Measurements from ENCODE around the gene PGLYRP4.

PGLYRP4 gene, protein sequence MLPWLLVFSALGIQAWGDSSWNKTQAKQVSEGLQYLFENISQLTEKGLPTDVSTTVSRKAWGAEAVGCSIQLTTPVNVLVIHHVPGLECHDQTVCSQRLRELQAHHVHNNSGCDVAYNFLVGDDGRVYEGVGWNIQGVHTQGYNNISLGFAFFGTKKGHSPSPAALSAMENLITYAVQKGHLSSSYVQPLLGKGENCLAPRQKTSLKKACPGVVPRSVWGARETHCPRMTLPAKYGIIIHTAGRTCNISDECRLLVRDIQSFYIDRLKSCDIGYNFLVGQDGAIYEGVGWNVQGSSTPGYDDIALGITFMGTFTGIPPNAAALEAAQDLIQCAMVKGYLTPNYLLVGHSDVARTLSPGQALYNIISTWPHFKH

DNA sequence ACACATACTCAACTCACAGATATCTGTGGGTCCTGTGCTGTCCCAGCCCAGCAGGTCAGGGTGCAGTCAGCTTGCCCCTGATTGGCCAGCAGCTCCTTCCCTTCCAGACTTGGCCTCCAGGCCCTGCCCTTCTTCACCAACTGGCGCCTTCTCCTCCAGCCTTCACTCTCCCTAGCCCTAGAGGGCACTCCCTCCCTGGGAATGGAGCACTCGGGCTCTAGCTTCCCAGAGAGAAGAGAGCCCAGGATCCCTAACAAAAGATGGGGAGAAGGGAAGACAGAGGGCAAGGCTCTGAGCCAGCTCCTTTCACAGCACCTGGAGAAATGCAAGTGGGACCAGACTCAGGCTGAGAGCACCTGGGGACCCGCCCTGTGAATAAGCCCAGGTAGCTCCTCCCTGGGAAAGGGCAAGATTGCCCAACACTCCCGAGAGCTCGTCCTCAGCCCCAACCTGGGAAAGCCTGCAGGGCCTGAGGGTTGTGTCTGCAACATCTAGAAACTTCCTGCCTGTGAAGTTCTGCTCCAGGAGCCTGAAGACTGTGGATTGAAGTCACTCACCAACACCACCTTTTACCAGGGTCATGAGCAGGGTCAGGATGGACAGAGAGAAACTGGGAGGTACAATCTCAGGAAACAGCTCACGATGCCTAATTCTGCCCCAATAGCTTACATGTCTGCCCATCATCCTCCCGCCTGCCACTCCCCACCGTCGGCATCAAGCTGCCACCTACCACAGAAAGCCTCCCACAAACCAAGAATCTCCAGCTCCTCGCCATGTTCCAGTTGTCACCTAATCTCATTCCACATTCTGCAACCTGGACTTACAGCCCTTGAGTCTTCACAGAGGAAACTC, at the start of gene PGLYRP4:
Gene PGLYRP4, minus strand, starts transcription at position 331 of the 852 bp plus-strand sequence. CDS start 909 bp downstream, outside the sequence.
- H3K36me3 ChIP-seq (ENCODE audit: control insufficient read depth, insufficient read depth, low read length): no peaks in the 10 kb centered on the region
- H3K4me3 ChIP-seq (replicated peaks; ENCODE audit: low read depth, low read length): no peak within 1 kb of the TSS
- no peak for DNase-seq (ENCODE audit: extremely low read depth, insufficient read length)
- H3K27me3 ChIP-seq (replicated peaks; ENCODE audit: control insufficient read depth, insufficient read depth, low read length): no peaks in the 10 kb centered on the region
- TF ChIP-seq, protein P1, sequence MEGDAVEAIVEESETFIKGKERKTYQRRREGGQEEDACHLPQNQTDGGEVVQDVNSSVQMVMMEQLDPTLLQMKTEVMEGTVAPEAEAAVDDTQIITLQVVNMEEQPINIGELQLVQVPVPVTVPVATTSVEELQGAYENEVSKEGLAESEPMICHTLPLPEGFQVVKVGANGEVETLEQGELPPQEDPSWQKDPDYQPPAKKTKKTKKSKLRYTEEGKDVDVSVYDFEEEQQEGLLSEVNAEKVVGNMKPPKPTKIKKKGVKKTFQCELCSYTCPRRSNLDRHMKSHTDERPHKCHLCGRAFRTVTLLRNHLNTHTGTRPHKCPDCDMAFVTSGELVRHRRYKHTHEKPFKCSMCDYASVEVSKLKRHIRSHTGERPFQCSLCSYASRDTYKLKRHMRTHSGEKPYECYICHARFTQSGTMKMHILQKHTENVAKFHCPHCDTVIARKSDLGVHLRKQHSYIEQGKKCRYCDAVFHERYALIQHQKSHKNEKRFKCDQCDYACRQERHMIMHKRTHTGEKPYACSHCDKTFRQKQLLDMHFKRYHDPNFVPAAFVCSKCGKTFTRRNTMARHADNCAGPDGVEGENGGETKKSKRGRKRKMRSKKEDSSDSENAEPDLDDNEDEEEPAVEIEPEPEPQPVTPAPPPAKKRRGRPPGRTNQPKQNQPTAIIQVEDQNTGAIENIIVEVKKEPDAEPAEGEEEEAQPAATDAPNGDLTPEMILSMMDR (IDR thresholded peaks at IDR 0.05; ENCODE audit: insufficient read depth, low read length, poor library complexity, severe bottlenecking): no peak

DNA sequence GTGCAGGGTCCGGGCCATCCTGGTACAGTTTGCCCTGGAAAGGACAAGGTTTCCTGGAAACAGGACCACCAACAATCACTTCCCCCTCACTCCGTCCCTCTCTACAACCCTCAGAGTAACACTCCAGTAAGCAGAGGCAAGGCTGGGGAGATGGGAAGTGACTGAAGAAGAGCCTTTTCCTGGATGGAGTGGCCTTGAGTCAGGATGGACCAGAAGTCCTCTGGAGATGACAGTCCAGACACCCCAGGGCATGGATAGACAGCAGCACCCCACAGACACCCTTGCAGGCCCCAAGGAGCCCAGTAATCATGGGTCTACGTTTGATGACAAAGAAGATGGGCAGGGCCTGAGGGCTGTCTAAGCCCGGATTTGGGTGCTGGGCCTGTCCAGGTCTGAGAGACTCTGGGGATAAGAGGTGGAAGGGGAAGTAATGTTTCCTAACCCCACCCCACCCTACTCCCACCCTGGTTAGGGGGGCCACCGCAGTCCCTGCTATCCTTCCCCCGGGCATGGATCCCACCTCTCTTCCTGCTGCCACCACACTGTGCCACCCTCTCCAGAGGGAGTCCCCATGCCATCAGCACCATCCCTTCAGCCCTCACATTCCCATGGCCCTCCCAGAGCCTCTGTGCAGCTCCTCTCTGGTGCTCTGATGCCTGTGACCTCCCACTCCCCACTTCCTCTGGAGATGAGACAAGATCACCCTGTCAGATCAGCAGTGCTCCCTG, 49.4 kb upstream of the PGLYRP4 start:
- no peaks in the 10 kb centered on the region for H3K36me3 ChIP-seq (ENCODE audit: control insufficient read depth, insufficient read depth, low read length)
- TF ChIP-seq, protein P1 (IDR thresholded peaks at IDR 0.05; ENCODE audit: insufficient read depth, low read length, poor library complexity, severe bottlenecking): no peak
- H3K27me3 ChIP-seq (replicated peaks; ENCODE audit: control insufficient read depth, insufficient read depth, low read length): peaks cover 4% of the 10 kb centered on the region
- H3K4me3 ChIP-seq (replicated peaks; ENCODE audit: low read depth, low read length): no peak overlapping the region
- DNase-seq (ENCODE audit: extremely low read depth, insufficient read length): no peak

DNA sequence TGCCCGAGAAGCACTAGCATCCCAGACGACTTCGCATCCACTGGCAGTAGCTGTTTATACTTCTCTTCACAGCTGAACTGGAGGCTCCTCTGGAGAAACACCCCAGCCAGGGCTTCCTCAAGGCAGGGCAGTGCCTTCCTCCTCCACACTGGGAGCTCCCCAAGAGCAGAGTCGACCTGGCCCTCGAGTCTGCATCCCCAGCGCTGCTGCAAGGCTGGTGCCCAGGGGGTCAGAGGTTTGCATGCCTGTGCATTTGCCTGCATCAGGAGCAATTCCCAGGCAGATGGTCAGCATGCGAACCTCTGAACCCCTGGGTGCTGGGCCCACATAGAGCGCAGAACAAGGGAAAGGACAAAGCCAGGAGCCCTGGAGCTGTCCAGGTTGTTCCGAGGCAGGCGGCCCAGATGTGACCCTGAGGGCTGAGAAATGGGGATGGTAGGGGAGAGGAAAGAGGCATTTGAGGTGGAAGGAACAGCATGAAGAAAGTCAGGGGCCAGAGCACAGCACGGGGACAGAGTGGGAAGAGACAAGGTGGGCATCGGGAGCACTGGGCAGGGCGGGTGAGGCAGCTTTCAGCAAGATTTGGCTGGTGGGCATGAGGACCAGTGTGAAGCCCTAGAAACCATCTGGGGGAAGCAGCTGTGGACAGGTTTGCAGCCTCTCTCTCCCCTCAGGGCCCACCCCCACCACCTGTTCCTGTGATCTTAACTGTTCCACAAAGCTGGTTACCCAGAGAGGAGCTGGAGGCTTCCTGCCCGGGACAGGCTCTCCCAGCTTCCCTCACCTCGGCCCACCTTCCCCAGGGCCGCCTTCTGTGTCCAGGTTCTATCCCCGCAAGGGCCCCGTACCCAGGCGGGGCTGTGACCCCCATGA, 48.6 kb upstream of the PGLYRP4 start:
- Histone ChIP-seq H3K36me3 (ENCODE audit: control insufficient read depth, insufficient read depth, low read length) (no peaks in the 10 kb centered on the region), H3K4me3 (replicated peaks; ENCODE audit: low read depth, low read length) (no peak overlapping the region), H3K27me3 (replicated peaks; ENCODE audit: control insufficient read depth, insufficient read depth, low read length) (peaks cover 4% of the 10 kb centered on the region)
- no peak for DNase-seq (ENCODE audit: extremely low read depth, insufficient read length)
- TF ChIP-seq, protein P1 (IDR thresholded peaks at IDR 0.05; ENCODE audit: insufficient read depth, low read length, poor library complexity, severe bottlenecking): no peak

DNA sequence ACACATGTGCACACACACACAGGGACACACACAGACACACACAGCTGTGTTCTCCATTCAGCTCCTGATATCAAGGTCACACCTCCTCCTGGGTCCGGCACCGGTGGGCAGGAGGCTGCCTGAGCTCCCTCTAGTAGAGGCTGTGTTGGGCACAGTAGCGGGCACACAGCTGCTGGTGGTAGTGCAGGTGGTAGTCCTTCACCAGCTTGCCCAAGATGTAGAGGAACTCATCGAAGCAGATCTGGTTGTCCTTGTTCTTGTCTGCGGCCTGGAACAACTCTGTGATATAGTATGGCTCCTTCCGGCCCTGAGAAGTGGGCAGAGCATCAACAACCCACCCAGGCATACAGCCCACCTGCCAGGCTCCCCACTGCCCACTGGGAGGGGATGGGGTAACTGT, 47.8 kb upstream of the PGLYRP4 start:
- TF ChIP-seq, protein P1 (IDR thresholded peaks at IDR 0.05; ENCODE audit: insufficient read depth, low read length, poor library complexity, severe bottlenecking): no peak
- Histone ChIP-seq H3K27me3 (replicated peaks; ENCODE audit: control insufficient read depth, insufficient read depth, low read length) (peaks cover 4% of the 10 kb centered on the region), H3K4me3 (replicated peaks; ENCODE audit: low read depth, low read length) (no peak overlapping the region), H3K36me3 (ENCODE audit: control insufficient read depth, insufficient read depth, low read length) (no peaks in the 10 kb centered on the region)
- DNase-seq (ENCODE audit: extremely low read depth, insufficient read length): no peak

DNA sequence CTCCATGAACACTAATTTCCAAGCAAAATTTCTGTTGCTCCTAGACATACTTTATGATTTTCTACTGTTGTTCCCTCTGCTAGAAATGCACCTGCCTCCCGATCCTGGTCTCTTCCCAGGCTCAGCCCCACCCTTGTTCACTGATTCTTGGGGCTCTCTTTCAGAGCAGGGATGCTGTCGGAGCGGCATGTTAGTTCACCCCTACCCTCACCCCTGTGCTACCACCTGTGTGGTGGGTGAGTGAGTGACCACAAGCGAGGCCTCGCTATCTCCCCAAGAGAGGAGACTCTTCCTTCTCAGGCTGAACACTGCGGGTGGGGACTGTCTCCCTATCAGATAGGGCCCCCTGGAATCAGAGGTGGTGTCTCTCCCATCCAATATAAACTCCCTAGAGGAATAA, 47.1 kb upstream of the PGLYRP4 start:
- DNase-seq (ENCODE audit: extremely low read depth, insufficient read length): no peak
- H3K4me3 ChIP-seq (replicated peaks; ENCODE audit: low read depth, low read length): no peak overlapping the region
- no peaks in the 10 kb centered on the region for H3K36me3 ChIP-seq (ENCODE audit: control insufficient read depth, insufficient read depth, low read length)
- TF ChIP-seq, protein P1 (IDR thresholded peaks at IDR 0.05; ENCODE audit: insufficient read depth, low read length, poor library complexity, severe bottlenecking): no peak
- peaks cover 4% of the 10 kb centered on the region for H3K27me3 ChIP-seq (replicated peaks; ENCODE audit: control insufficient read depth, insufficient read depth, low read length)

Data from GM06990 (cell line).